Choroid plexus epithelial cell (primary cell): Measurements from ENCODE around the gene CTNNA3.
A peak's percentile ranks its signal among the peaks of the same experiment; 100 is the strongest.
"Not testable (repeated sequence)": the region's sequence is repeated elsewhere in the genome, so short reads cannot be mapped to it uniquely, and the experiment has no call there.

ENCODE experiments used
- DNase-seq: peaks from one replicate; pipeline ENCODE4 v3.0.0-alpha.2; 2010; ENCODE audit warnings: low read depth
- H3K4me3 ChIP-seq: 2 replicates; pipeline ENCODE4 v1.5.1; 2011; ENCODE audit warnings: low read depth, mild to moderate bottlenecking, control low read depth, low read length, moderate library complexity
- CTCF ChIP-seq: conservative IDR thresholded peaks from 2 replicates; pipeline ENCODE4 v1.5.1; 2011; ENCODE audit warnings: low read depth, mild to moderate bottlenecking, control low read depth, inconsistent platforms, low read length, moderate library complexity

Gene CTNNA3

GRCh38 chr10:67239864-67240497, 456.0 kb downstream of the CTNNA3 start:
- H3K4me3 ChIP-seq = no peak overlapping the region
- peak; percentile 0 for DNase-seq
- TF ChIP-seq CTCF = no peak

DNA sequence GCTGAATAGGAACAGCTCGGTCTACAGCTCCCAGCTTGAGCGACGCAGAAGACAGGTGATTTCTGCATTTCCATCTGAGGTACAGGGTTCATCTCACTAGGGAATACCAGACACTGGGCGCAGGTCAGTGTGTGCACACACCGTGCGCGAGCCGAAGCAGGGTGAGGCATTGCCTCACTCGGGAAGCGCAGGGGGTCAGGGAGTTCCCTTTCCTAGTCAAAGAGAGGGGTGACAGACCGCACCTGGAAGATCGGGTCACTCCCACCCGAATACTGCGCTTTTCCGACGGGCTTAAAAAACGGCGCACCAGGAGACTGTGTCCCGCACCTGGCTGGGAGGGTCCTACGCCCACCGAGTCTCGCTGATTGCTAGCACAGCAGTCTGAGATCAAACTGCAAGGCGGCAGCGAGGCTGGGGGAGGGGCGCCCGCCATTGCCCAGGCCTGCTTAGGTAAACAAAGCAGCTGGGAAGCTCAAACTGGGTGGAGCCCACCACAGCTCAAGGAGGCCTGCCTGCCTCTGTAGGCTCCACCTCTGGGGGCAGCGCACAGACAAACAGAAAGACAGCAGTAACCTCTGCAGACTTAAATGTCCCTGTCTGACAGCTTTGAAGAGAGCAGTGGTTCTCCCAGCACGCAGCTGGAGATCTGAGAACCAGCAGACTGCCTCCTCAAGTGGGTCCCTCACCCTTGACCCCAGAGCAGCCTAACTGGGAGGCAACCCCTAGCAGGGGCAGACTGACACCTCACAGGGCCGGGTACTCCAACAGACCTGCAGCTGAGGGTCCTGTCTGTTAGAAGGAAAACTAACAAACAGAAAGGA, 465.1 kb downstream of the CTNNA3 start:
- not testable (repeated sequence) for H3K4me3 ChIP-seq, DNase-seq

- DNase-seq = no peak
- TF ChIP-seq CTCF = no peak
- H3K4me3 ChIP-seq = no peak overlapping the region
Observed at GRCh38 chr10:67225226-67225625, 470.8 kb downstream of the CTNNA3 start.

- no peak for DNase-seq
- no peak for TF ChIP-seq CTCF
- H3K4me3 ChIP-seq = no peak overlapping the region
Observed at GRCh38 chr10:67224553-67224952, 471.4 kb downstream of the CTNNA3 start.

DNA sequence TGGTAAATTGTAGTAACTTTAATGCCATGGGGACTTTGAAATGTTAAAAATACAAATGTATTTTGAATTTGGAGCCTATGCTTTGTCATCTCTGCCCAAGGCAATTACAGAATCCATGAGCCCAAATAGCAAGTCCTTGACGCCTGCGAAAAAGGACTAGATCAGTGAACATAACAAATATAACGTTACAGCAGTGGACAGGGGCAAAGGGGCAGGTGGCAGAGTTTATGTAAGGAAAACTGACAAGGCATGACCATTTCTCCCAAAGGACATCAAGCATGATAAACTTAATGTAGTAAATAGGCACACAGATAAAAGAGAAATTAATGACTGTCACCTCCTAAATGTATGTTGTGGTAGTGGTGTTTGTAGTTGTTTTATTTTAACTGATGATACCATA, 473.1 kb downstream of the CTNNA3 start:
- H3K4me3 ChIP-seq = no peak overlapping the region
- TF ChIP-seq CTCF = no peak
- no peak for DNase-seq

DNA sequence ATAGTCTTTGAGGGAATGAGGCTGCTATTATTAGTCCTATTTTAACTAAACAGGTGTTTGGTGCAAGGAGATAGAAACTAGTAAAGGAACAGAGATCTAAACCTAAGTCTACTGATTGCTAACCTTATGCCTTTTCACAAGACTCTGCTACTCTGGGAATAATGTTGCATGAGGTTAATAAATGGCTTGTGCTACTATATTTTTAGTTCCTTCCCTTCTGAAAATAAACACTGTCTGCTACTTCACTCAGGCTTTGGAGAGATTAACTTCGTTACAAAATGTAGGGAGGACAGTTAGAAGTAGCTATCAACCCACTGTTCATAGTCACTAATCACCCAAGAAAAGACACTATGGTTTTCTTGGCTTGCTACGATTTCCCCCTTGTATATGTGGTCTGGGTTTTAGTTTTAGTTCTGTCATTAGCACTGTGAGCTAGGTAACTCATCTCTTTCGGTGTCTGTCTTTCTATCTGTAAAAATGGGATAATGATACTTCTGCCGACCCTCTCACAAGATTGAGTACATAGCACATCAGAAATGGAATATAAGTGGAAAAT, 474.0 kb downstream of the CTNNA3 start:
- H3K4me3 ChIP-seq = no peak overlapping the region
- DNase-seq = no peak
- no peak for TF ChIP-seq CTCF

GRCh38 chr10:67211680-67212079, 484.3 kb downstream of the CTNNA3 start:
- no peak for TF ChIP-seq CTCF
- no peak overlapping the region for H3K4me3 ChIP-seq
- no peak for DNase-seq

DNA sequence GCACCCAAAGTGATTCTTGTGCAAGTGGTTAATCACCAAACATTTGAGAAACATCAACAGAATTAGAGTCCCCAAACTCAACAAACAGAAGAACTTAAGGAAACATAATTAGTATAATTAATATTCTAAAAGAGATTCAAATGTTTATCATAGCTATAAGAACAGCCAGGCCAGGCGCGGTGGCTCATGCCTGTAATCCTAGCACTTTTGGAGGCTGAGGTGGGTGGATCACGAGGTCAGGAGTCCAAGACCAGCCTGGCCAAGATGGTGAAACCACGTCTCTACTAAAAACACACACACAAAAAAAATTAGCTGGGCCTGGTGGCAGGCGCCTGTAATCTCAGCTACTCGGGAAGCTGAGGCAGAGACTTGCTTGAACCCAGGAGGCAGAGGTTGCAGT, 488.1 kb downstream of the CTNNA3 start:
- not testable (repeated sequence) for DNase-seq

More for the DNA sequence above, 488.1 kb downstream of the CTNNA3 start:
- H3K4me3 ChIP-seq = not testable (repeated sequence)
